Activated CD4-positive, alpha-beta T cell treated with anti-CD3 and anti-CD28 coated beads, Interleukin-2, Interleukin-4, amounts not matched to agents 100 ng/mL and 50 ng/mL, durations not matched to agents 16 hours and 8 hours (primary cell): ENCODE measurements around the gene MEN1.
"Not testable (repeated sequence)": the region's sequence is repeated elsewhere in the genome, so short reads cannot be mapped to it uniquely, and the experiment has no call there.

Source experiments
- DNase-seq: peaks from one replicate; pipeline ENCODE4 v3.0.0-alpha.2; 2020; ENCODE audit warnings: low spot score

MEN1 gene

GRCh38 chr11:64832467-64833197 is 22.3 kb upstream of the MEN1 start:
- no peak for DNase-seq

GRCh38 chr11:64831411-64831891 is 21.1 kb upstream of the MEN1 start:
- DNase-seq, result no peak

DNA sequence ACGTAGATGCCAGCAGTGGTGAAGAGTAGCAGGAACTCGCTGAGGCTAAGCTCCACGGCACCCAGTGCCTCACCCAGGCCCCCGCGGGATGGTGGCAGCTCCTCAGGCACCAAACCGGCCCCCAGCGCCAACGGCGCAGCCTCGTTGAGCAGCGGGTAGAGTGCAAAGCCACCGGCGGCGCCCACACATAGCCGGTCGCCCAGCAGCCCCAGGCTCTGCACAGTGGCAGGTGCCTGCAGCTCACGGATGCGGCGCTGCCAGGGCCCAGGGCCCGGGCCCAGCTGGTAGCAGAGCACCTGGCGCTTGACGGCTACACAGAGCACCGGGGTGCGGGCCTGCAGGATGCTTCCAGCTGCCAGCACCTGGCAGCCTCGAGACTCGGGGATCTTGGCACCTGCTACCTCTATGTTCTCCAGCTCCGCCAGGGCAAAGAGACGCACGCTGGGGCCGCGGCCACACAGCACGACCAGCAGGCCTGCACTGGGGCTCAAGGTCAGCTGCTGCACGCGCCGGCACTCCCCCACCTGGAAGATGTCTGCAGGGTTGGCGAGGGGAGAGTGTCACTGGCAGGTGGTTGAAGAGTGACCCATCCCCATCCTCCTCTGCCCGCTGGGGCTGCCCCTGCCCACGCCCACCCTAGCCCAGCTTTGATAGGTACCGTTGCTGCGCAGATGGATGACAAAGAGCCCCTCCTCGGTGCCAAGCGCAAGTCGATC is 19.3 kb upstream of the MEN1 start:
- no peak for DNase-seq

- no peak for DNase-seq
Measured at GRCh38 chr11:64827451-64827839, 17.1 kb upstream of the MEN1 start.

DNA sequence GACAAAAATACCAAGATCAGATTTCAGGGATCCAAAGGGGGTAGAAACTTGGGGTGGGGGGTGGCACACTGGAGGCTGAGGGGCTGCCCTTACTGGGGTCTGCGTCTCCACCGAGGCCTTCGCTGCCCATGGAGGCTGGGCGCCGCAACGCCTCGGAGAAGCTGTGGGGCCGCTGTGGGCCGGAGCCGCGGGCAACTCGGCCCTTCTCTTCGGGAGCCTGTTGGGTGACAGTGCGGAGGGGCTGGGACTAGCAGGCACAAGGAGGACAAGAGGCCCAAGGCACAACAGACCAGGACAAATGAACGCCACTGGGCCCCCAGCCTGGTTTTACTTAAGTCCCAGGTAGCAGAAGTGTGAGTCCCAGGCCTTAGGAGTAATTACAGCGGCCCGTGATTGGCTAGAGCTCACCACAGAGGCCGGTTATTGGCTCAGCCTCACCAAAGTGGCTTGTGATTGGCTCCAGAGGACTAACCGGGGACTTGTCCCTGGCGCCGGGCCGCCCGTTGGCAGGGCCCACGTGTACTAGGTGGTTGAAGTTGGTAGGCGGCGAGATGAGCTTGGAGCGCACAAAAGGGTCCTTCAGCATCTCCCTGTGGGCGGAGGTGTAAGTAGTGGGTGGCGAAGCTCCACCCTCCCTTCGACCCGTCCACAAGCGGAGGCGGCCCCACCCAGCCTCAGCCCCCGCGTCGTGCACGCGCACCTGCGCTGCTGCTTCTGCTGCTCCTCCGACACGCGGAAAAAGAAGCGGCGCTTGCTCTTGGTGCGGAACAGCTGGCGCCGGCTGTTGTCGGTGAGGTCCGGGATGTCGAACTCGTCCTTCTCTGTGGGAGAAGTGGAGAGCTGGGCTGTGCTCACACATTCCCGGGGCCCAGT is 16.5 kb upstream of the MEN1 start:
- no peak for DNase-seq

DNA sequence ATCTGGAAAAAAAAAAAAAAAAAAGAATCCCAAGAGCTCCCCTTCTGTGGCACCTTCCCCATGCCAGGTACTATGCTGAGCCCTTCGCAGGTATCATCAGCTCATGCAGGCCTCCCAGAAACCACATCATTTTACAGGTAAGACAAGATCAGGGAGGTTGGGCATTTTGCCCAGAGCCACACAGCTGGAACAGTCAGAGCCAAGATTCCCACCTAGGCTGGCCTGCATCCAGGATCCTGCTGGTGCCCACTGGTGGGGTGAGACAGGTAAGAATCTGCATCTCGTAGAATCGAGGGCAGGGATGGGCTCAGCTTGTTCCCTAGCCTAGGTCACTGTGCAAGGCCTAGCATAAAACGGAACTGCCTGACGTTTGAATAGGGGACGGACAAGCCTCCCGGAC is 15.7 kb upstream of the MEN1 start:
- no peak for DNase-seq

DNA sequence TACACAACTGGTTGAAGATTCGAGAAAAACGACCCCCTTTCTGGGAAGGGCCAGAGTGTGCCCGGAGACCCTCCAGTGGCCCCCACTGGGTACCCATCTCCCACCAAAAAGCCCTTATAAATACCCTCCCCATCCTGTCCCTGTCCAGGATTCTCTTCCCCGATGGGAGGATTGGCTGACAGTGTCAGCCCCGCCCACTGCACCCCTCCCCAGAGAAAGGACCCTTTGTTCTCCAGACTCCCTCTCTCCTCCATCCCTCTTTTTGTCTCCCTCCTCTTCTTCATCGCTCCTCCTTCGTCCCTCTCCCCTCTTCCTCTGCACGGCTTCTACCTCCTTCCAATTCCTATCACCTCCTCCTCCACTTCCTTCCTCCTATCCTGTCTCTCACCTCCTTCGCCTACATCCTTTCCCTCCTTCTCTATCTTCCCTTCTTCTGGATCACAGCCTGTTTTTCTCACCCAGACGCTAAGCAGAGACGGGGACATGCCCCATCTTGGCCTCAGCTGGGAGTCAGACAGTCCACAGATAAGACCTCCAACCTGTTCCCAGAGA is 13.3 kb upstream of the MEN1 start:
- DNase-seq, result no peak

GRCh38 chr11:64817476-64817875 is 7.1 kb upstream of the MEN1 start:
- DNase-seq, result no peak

DNA sequence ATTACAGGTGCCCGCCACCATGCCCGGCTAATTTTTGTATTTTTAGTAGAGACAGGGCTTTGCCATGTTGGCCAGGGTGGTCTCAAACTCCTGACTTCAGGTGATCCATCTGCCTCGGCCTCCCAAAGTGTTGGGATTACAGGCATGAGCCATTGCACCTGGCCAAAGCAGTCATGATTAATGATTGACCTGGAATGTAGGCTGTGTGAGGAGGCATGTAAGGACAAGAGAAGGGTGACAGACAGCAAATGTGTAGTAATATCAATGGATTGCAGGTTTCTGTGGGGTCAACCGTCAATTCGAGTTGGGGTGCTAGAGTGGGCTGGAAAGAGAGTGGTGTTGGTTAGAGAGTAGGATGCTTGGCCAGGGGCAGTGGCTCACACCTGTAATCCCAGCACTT is 5.1 kb upstream of the MEN1 start:
- DNase-seq, result not testable (repeated sequence)

GRCh38 chr11:64814712-64815187 is 4.4 kb upstream of the MEN1 start:
- no peak for DNase-seq

- no peak for DNase-seq
Measured at GRCh38 chr11:64813826-64814225, 3.5 kb upstream of the MEN1 start.

DNA sequence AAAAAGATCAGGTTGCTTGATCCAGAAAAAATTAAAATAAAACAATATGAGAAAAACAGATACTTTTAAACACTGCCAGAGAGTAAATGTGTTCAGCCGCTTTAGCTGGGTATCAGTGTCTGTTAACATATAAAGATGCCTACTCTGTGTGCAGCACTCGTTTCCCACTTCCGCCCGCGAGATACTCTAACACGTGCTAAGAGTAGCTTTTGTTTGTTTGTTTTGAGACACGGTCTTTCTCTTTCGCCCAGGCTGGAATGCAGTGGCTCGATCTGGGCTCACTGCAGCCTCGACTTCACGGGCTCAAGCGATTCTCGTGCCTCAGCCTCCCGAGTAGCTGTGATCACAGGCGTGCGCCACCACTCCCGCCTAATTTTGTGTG is 531 bp upstream of the MEN1 start:
- DNase-seq, result peak; percentile 12

- peak; percentile 9 for DNase-seq
Measured at GRCh38 chr11:64809781-64810241, 540 bp downstream of the MEN1 start.

GRCh38 chr11:64805481-64805880 is 4.9 kb downstream of the MEN1 start:
- no peak for DNase-seq

DNA sequence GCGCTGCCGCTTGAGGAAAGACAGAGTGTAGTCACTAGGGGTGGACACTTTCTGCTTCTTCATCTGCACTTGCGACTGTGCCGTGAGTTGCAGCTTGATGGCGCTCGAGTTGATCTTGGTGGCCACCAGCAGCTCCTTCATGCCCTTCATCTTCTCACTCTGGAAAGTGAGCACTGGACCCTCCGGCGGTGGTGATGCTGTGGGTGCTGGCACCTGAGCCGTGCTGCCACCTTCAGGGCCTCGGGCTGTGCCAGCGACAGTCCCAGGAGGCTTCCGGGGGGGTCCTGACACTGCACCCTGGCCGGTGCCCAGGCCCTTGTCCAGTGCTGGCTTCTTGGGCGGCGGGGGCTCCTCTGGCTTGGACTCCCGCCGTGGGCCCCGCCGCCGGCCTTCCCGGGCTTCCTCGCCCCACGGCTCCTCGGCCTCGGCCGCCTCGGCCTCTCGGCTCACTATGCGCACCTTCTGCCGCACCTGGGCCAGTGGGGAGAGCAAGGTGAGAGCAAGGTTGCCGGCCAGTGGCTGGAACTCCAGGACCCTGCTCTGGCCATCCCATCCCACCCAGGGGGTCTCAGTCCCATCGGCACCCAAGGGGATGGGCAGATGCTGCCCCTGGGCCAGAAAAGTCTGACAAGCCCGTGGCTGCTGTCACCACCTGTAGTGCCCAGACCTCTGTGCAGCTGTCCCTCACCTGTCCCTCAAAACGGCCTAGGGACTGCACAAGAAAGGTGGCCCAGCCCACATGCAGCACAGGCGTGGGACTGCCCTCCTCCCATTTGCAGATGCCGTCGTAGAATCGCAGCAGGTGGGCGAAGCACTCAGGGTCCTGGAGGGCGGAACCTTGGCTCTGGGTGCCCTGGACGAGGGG is 5.8 kb downstream of the MEN1 start:
- no peak for DNase-seq

- DNase-seq, result no peak
Measured at GRCh38 chr11:64803846-64804345, 6.5 kb downstream of the MEN1 start.

- DNase-seq, result peak; percentile 80
Measured at GRCh38 chr11:64803158-64803845, 7.0 kb downstream of the MEN1 start, which contains the start of gene MAP4K2. Gene MAP4K2, minus strand, starts transcription at chr11:64803214. Its CDS starts 65 bp downstream, at chr11:64803149.

DNA sequence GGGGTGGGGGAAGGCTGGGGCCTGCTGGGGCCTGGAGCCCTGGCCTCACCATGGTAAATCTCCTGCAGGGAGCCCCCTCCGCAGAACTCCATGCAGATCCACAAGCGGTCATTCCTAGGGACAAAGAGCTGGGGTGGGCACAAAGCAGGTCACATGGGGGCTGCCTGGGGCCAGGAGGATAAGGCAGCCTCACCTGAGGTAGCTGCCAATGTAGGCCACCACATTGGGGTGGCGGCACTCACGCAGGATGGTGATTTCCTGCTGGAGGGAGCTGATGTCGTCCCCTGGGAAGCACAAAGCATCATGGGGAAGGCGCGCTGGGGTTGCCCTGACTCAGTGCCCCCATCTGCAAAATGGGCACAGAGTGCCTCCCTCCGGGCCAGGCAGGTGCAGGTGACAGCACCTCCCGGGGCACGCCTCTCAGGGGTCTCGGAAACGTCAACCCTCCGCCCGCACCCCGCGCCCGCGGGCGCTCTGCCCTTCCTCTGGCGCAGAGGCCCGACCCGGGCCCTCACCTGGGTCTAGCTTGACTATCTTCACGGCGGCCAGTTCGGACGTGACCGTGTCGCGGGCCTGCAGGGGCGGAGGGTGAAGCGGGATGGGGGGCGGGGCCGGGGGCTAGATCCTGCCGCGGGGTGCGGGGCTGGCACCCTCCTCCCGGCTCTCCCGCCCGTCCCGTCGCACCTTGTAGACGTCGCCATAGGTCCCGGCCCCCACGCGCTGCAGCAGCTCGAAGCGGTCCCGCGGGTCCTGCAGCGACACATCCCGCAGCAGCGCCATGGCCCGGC is 7.8 kb downstream of the MEN1 start:
- peak; percentile 45 for DNase-seq
